NCI-H2196 (cell line): ENCODE data around the gene RNF215.
"Not testable (repeated sequence)": the region's sequence is repeated elsewhere in the genome, so short reads cannot be mapped to it uniquely, and the experiment has no call there.

Source experiments
- DNase-seq: peaks from one replicate; lab custom pipeline; 2025; ENCODE audit not compliant: unreplicated experiment; lab: John Stamatoyannopoulos, UW

The RNF215 gene

DNA sequence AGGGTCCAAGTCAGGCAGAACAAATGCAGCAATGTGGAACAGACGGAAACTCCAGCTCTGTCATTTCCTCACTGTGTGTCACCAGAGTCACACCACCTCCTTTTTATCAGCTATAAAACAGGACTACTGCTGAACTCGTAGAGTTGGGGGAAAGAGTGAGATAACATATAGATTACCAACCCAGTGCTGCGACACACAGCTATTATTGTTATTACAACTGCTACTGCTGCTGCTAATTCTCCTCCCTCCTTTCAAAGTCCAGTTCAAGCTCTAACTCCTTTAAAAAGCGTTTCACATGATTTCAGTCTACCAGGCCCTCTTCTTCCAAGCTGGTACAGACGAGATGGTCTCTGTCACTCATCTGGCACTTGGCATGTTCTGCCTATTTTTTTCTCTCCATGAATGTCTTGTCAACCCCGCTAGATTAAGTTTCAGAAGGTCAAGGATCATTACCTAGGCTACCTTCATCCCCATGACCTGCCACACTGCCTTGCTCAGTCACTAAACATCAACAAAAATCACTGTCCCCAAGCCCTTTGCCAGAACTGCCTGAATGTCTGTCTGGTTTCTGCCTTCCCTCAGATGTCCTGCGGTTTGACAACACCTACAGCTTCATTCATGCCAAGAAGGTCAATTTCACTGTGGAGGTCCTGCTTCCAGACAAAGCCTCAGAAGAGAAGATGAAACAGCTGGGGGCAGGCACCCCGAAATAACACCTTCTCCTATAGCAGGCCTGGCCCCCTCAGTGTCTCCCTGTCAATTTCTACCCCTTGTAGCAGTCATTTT is 34.7 kb upstream of the RNF215 start:
- DNase-seq = no peak

- no peak for DNase-seq
Observed at GRCh38 chr22:30420347-30421125, 33.3 kb upstream of the RNF215 start.

DNA sequence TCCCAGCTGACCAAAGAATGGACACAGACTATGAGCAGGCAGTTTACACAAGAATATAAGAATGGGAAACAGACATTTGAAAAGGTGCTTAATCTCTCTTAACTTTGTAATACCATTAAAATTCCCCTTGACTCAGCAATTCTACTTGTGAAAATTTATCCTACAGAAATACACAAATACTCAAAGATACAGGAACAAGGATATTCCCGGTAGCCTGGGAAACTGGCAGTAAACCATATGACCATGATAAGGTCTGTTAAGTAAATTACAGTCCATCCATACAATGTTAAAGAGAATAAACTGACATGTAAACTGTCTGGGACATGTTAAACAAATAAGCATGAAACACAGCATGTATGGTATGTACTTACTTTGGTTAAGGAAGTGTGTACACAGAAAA is 29.6 kb upstream of the RNF215 start:
- DNase-seq = no peak

- DNase-seq = no peak
Observed at GRCh38 chr22:30416403-30416802, 29.2 kb upstream of the RNF215 start.

GRCh38 chr22:30414525-30415047 is 27.4 kb upstream of the RNF215 start:
- DNase-seq = no peak

GRCh38 chr22:30413745-30414524 is 26.7 kb upstream of the RNF215 start:
- no peak for DNase-seq

GRCh38 chr22:30413001-30413400 is 25.8 kb upstream of the RNF215 start:
- DNase-seq = no peak

DNA sequence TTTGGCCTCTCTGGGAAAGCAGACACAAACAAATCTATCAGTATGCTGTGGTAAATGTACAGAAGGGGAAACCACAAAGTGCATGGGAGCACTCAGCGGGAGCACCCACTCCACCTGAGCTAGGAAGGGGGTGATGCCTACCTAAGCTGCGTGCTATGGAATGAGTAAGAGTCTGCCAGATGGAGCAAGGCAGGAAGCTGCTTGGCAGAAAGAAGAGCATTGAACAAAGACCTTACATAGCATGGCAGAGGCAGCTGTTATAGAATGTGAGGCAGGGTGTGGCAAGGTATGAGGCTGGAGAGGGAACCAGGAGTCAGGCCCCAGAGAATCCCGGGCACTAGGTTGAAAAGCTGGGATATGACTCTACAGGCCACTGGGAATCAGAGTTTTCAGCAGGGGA is 24.6 kb upstream of the RNF215 start:
- DNase-seq = no peak

DNA sequence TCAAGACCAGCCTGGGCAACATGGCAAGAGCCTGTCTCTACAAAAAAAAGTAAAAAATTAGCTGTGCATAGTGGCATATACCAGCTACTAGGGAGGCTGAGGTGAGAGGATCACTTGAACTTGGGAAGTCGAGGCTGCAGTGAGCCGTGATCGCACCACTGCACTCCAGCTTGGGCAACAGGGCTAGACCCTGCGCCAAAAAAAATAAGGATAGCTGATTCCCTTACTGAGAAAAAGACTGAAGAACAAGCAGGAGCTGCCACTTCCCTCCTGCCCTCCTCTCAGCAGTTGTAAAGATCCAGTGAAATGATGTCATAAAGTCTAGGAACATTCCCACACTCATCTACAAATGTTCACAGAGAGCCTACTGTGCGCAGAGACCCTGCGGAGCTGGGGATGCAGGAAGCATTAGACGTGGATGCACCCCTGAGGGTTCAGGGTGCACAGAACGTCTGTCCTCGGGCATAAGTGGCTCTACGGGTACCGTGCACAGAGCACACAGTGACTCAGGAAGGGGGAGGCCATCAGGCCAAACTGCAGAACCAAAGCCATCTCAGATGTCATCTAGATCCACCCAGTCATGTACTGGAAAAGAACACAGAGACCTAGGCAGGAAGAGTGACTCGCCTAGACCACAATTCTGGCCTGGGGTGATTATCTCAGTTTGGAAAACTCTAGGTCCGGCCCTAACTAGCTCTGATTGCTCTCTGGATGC is 21.3 kb upstream of the RNF215 start:
- DNase-seq = no peak

GRCh38 chr22:30406400-30406799 is 19.2 kb upstream of the RNF215 start:
- no peak for DNase-seq

DNA sequence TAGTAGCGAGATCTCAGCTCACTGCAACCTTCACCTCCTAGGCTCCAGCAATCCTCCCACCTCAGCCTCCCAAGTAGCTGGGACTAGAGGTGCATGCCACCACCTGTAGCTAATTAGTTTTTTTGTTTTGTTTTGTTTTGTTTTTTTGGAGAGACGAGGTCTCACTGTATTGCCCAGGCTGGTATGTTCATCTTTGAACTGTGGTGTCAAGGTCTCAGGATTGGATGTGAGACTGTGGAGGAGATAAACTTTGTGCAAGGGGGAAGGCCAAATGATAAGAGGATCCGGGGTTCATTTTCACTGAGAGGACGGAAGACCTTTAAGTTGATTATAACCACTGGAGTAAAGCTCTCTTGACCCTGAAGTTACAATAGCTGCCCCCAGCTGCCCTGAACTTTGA is 18.5 kb upstream of the RNF215 start:
- DNase-seq = no peak

DNA sequence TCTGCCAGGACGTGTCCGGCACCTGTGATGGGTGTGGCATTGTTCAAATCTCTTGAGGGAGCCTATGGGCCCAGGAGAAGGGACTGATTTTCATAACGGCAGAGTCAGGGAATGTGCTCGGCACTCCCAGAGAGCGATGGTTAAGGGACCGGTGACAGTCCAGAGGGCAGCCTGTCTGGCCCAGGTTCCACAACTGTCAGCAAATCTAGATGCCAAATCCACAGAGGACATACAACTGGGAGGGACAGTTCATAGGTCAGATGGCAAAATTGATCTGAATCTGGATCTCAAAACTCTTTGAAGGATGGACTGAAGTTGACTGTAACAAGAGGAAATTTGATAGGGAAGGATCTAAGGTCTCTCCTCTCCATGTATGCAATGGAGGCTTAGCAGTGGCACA is 17.1 kb upstream of the RNF215 start:
- DNase-seq = no peak

DNA sequence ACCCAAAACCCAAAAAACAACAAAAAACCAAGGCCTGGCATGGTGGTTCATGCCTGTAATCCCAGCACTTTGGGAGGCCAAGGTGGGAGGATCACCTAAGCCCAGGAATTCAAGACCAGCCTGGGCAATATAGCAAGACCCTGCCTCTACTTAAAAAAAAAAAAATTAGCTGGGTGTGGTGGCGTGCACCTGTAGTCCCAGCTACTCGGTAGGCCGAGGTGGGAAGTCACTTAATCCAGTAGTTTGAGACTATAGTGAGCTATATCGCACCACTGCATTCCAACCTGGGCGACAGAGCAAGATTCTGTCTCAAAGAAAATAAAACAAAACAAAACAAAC is 15.5 kb upstream of the RNF215 start:
- DNase-seq = not testable (repeated sequence)

GRCh38 chr22:30402028-30402765 is 15.0 kb upstream of the RNF215 start:
- no peak for DNase-seq

GRCh38 chr22:30401024-30401423 is 13.8 kb upstream of the RNF215 start:
- DNase-seq = not testable (repeated sequence)

DNA sequence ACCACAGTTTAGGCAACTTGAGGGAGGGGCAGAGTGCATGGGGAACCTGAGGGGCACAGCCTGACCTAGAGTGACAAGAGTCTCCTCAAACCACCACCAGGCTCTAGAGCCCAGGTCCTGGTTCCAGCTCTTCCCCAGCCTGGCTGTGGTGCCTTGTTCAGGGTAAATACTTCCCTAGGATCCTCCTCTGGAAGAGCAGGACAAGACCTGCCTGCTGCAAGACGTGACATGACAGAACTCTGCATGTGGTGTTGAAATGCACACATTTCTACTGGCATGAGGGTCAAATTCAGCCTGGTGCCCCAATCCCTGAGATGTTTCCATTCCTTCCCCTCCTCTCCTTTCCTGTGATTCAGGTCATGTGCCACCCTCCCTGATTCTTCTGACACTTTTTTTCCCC is 12.9 kb upstream of the RNF215 start:
- no peak for DNase-seq

DNA sequence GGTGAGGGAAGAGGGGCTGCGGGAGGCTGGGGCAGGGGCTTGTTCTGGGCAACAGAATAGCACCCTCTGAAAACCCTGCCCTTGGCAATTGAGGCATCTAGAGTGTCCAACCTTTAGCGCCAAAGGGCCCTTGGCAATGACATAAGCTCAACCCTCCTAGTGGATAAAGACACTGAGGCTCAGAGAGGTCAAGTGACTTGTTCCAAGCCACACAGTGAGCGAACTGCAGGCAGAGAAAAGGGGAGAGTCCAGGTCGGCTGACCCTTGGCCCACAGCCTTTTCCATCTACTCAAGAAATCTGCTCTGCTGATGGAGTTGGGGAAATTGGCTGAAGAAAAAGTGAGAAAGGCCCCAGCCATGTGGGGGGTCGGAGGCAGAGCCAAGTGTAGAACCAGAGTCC is 12.5 kb upstream of the RNF215 start:
- no peak for DNase-seq

DNA sequence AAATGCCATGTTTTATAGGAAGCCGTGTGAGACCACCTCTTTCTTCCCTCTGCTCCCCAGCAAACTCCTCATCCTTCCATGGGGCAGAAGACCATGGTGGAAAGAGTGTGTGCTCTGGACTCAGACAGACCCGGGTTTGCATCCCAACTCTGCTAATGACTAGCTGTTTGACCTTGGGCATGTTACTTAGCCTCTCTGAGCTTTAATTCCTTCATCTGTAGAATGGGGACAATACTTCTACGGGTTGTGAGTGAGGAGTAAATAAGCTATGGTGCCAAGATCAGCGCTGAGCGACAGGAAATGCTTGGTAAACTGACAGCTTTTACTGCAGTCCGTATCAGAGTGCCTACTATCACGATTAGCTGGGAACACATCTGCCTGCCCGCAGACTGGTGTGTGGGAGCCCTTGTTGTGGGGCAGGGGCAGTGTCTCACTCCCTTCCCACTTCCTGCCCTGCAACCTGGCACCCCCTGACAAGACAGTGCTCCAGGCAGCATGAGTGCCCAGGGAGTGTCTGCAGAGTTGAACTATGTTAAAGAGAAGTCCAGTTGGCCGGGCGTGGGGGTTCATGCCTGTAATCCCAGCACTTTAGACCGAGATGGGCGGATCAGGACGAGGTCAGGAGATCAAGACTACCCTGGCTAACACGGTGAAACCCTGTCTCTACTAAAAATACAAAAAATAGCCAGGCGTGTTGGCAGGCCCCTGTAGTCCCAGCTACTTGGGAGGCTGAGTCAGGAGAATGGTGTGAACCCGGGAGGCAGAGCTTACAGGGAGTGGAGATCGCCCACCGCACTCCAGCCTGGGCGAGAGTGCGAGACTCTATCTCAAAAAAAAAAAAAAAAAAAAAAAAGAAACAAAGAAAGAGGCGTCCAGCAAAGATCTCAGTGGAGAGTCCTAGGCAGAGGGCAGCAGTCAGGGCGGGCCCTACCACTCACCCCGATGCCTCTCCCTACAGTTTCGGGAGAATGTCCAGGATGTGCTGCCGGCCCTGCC is 11.8 kb upstream of the RNF215 start:
- no peak for DNase-seq
